Natural killer cell (primary cell): ENCODE data around the gene ARL5B. TPM values are rescaled to one million over a fixed set of nuclear protein-coding genes. Genes with fewer than 3 reads are reported as not detected.
"Not testable (repeated sequence)": the region's sequence is repeated elsewhere in the genome, so short reads cannot be mapped to it uniquely, and the experiment has no call there.

Experiments
- ATAC-seq, 3 donors: fragments of 150-1000 bp in 2 of 3; fragments of 200-7000 bp in 1 of 3; cut with Tn5 transposase; 1 replicate in 1 of 3; 2 replicates in 2 of 3; pipeline ENCODE4 v1.10.0; 2021; ENCODE audit warnings: mild to moderate bottlenecking in 2 of 3, moderate library complexity in 2 of 3
- DNase-seq, 2 donors: peaks; one replicate each; pipeline versions ENCODE4 v3.0.0 to v3.0.0-alpha.2; 2013 to 2021; ENCODE audit warnings: mixed read lengths in 1 of 2
- H3K27ac ChIP-seq: one replicate; pipeline ENCODE4 v1.5.1; 2013; ENCODE audit warnings: mild to moderate bottlenecking, low read length
- H3K27me3 ChIP-seq: one replicate; pipeline ENCODE4 v1.6.1; 2013; ENCODE audit warnings: low read length; ENCODE audit not compliant: control insufficient read depth, insufficient read depth
- H3K36me3 ChIP-seq: one replicate; pipeline ENCODE4 v1.6.1; 2013; ENCODE audit warnings: low read length; ENCODE audit not compliant: control insufficient read depth, insufficient read depth
- H3K4me1 ChIP-seq: one replicate; pipeline ENCODE4 v1.6.1; 2013; ENCODE audit warnings: low read length; ENCODE audit not compliant: control insufficient read depth, insufficient read depth
- H3K4me3 ChIP-seq: one replicate; pipeline ENCODE4 v1.5.1; 2013; ENCODE audit warnings: low read length
- H3K9me3 ChIP-seq: one replicate; pipeline ENCODE4 v1.6.1; 2013; ENCODE audit warnings: low read length; ENCODE audit not compliant: control insufficient read depth, insufficient read depth
- H3K27ac Mint-ChIP-seq, 2 donors: one replicate each; pipeline ENCODE4 v1.8.0; 2022; ENCODE audit warnings: mild to moderate bottlenecking in 2 of 2, mixed read lengths in 2 of 2, moderate library complexity in 1 of 2
- H3K27me3 Mint-ChIP-seq, 2 donors: one replicate each; pipeline ENCODE4 v1.8.0; 2022; ENCODE audit warnings: low read depth in 2 of 2, mixed read lengths in 2 of 2
- H3K36me3 Mint-ChIP-seq: one replicate; pipeline ENCODE4 v1.8.0; 2022; ENCODE audit warnings: mixed read lengths
- H3K4me1 Mint-ChIP-seq, 2 donors: one replicate each; pipeline ENCODE4 v1.8.0; 2022; ENCODE audit warnings: mixed read lengths in 2 of 2
- H3K4me3 Mint-ChIP-seq: one replicate; pipeline ENCODE4 v1.8.0; 2022; ENCODE audit warnings: mild to moderate bottlenecking, moderate library complexity, mixed read lengths
- H3K9me3 Mint-ChIP-seq, 2 donors: one replicate each; pipeline ENCODE4 v1.8.0; 2022; ENCODE audit warnings: mixed read lengths in 2 of 2
- WGBS: methylation state at CpG from one replicate; pipeline ENCODE4 v1.1.7; 2013; ENCODE audit warnings: missing lambda C conversion rate; ENCODE audit not compliant: insufficient coverage; 5-methylcytosine and 5-hydroxymethylcytosine counted together
- intact Hi-C: fragments of 100-400 bp; cut with micrococcal nuclease; formaldehyde crosslinking; loops from one replicate; pipeline ENCODE4 v1.14.2; 2022
- total RNA-seq, 4 donors: library from RNA; stranded (reverse); fragments of 120-200 nt in 1 of 4; gene quantifications; one replicate each; pipeline versions ENCODE4 v1.2.3 to v1.2.4, GENCODE V29; 2013 to 2022
- TF ChIP-seq, protein P1 (sequence below): fragments of 200-600 bp; IDR thresholded peaks from one replicate; pipeline ENCODE4 v1.8.0; 2022; ENCODE audit warnings: antibody characterized with exemption

ARL5B gene
- total RNA-seq, 3 donors from 2014 or later (not counting 1 experiment from before 2014, with no cell fraction given), result 19.1 to 25.9 (median 20.8) TPM

DNA sequence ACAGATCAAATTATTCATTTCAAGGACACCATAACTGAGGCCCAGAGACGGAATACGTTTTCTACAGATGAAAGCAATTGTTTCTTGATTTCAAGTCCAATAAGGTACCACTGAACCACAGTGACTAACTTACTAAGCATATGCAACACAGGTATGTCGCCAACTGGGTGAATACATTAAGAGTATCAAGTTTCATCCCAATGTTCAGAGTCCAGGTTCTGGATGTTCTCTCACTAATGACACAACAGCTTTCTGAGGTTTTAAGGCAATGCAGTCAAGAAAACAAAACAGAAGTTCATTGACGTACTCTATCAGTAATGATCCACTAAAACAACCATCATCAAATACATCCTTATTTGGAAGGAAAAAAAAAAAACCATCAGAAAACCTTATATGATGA is 43.6 kb upstream of the ARL5B start:
- H3K9me3 Mint-ChIP-seq, result no peaks in the 10 kb centered on the region
- H3K4me1 ChIP-seq, result no peaks in the 10 kb centered on the region
- H3K27me3 ChIP-seq, result no peaks in the 10 kb centered on the region
- peaks cover 12% of the 10 kb centered on the region for H3K36me3 Mint-ChIP-seq
- H3K36me3 ChIP-seq, result peaks cover 16% of the 10 kb centered on the region
- TF ChIP-seq, protein P1, sequence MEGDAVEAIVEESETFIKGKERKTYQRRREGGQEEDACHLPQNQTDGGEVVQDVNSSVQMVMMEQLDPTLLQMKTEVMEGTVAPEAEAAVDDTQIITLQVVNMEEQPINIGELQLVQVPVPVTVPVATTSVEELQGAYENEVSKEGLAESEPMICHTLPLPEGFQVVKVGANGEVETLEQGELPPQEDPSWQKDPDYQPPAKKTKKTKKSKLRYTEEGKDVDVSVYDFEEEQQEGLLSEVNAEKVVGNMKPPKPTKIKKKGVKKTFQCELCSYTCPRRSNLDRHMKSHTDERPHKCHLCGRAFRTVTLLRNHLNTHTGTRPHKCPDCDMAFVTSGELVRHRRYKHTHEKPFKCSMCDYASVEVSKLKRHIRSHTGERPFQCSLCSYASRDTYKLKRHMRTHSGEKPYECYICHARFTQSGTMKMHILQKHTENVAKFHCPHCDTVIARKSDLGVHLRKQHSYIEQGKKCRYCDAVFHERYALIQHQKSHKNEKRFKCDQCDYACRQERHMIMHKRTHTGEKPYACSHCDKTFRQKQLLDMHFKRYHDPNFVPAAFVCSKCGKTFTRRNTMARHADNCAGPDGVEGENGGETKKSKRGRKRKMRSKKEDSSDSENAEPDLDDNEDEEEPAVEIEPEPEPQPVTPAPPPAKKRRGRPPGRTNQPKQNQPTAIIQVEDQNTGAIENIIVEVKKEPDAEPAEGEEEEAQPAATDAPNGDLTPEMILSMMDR, result no peak
- no peak for DNase-seq
- H3K27me3 Mint-ChIP-seq, result no peaks in the 10 kb centered on the region
- no peaks in the 10 kb centered on the region for H3K9me3 ChIP-seq
- WGBS, result 100% methylated on average over 4 of the region's 4 CpGs
- ATAC-seq, result no peak
- no peak overlapping the region for H3K27ac Mint-ChIP-seq
- H3K4me3 Mint-ChIP-seq, result no peak overlapping the region
- no peak overlapping the region for H3K4me3 ChIP-seq
- H3K4me1 Mint-ChIP-seq, result no peaks in the 10 kb centered on the region
- H3K27ac ChIP-seq, result no peak overlapping the region
- intact Hi-C loops, result no loop called here

DNA sequence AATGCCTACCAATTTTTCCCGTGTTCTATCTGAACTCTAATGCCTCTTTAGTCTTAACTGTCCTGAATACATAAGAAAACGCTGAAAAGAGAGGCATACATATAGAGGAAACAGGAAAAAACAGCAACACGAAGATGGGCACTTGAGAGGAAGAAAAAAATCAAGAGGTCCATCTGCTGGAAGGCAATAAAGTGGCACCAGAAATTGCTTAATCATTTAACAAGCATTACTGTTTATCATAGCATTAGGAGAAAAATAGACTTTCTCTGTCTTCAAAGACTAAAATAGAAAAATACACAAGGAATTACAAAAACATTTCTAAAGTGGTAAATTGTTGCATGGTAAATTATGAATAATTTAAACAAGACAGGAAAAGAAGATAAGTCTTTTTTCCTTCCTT is 42.9 kb upstream of the ARL5B start:
- H3K4me3 ChIP-seq, result no peak overlapping the region
- H3K9me3 Mint-ChIP-seq, result no peaks in the 10 kb centered on the region
- intact Hi-C loops, result no loop called here
- no peak overlapping the region for H3K27ac Mint-ChIP-seq
- no peak overlapping the region for H3K4me3 Mint-ChIP-seq
- TF ChIP-seq, protein P1, result no peak
- DNase-seq (no peak), ATAC-seq (no peak)
- H3K4me1 ChIP-seq, result no peaks in the 10 kb centered on the region
- peaks cover 12% of the 10 kb centered on the region for H3K36me3 Mint-ChIP-seq
- no peaks in the 10 kb centered on the region for H3K27me3 Mint-ChIP-seq
- H3K27me3 ChIP-seq, result no peaks in the 10 kb centered on the region
- H3K27ac ChIP-seq, result no peak overlapping the region
- no peaks in the 10 kb centered on the region for H3K4me1 Mint-ChIP-seq
- no peaks in the 10 kb centered on the region for H3K9me3 ChIP-seq
- H3K36me3 ChIP-seq, result peaks cover 20% of the 10 kb centered on the region
- 54% methylated on average over 3 of the region's 3 CpGs for WGBS

DNA sequence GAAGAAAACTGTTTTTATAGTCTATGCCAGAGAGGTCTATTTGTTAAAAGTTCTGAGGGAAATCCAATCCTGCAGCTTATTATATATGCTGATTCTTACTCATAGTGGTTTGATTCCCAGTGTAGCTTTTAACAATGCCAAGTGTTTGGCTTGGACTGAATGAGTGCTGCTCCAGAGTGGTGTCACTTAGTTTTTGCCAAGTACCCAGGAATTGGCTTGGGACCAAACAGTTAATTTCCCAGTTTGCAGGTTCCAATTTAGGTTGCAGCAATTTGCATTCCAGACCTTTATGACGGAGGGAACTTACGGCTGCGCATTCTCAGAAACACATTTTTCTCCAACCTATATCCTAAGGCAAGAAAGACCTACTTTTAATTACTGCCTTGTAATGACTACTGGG is 40.2 kb upstream of the ARL5B start:
- H3K36me3 ChIP-seq, result peaks cover 17% of the 10 kb centered on the region
- H3K4me1 Mint-ChIP-seq, result no peaks in the 10 kb centered on the region
- intact Hi-C loops, result no loop called here
- H3K27me3 Mint-ChIP-seq, result no peaks in the 10 kb centered on the region
- no peaks in the 10 kb centered on the region for H3K9me3 Mint-ChIP-seq
- DNase-seq, result no peak
- no peaks in the 10 kb centered on the region for H3K4me1 ChIP-seq
- WGBS, result 95% methylated on average over 3 of the region's 3 CpGs
- H3K27ac Mint-ChIP-seq, result no peak overlapping the region
- no peak overlapping the region for H3K27ac ChIP-seq
- no peaks in the 10 kb centered on the region for H3K9me3 ChIP-seq
- TF ChIP-seq, protein P1, result no peak
- H3K4me3 Mint-ChIP-seq, result no peak overlapping the region
- no peak for ATAC-seq
- no peak overlapping the region for H3K4me3 ChIP-seq
- no peaks in the 10 kb centered on the region for H3K27me3 ChIP-seq
- peaks cover 5% of the 10 kb centered on the region for H3K36me3 Mint-ChIP-seq

DNA sequence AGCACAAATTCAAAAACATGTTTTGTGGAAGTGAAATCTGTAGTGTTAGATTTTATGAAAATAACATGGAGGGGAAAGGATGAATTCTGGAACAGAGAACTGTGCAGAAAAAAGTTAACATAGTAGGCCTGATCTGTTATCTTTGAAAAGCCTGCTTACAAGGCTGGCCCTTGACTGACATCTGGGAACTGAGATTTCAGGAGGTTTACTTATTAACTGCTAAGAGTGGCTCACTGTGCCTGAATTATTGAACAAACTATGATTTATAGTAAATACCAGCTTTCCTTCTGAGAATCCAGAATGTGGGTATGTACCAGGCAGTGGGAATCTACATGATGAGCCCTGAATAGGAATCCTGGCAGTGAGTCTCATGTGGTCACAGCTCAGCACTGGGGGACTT is 38.4 kb upstream of the ARL5B start:
- intact Hi-C loops, result no loop called here
- Mint-ChIP-seq H3K27me3 (no peaks in the 10 kb centered on the region), H3K27ac (no peak overlapping the region), H3K4me3 (no peak overlapping the region), H3K4me1 (no peaks in the 10 kb centered on the region), H3K36me3 (peaks cover 5% of the 10 kb centered on the region), H3K9me3 (no peaks in the 10 kb centered on the region)
- Histone ChIP-seq H3K4me1 (no peaks in the 10 kb centered on the region), H3K4me3 (no peak overlapping the region), H3K9me3 (no peaks in the 10 kb centered on the region), H3K27ac (no peak overlapping the region), H3K27me3 (no peaks in the 10 kb centered on the region), H3K36me3 (peaks cover 13% of the 10 kb centered on the region)
- TF ChIP-seq, protein P1, result no peak
- DNase-seq (no peak), ATAC-seq (no peak)

DNA sequence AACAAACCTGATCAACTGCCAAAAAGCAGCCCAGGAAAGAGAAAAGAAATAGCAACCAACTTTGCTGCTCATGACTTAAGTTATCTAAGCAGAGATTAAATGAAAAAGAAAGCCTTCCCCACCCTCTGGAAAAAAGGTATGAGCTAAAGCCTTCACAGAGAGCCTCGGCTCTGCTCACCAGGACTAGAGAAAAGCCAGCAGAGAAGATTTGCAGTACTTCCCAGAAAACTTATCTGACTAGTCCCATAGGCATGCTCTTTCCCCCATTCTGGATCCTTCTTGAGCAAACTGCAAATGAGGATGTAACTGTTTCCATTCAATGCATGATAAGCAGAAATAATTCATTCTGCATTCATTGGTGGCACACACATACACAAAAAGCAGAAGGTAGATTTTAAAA is 35.6 kb upstream of the ARL5B start:
- 100% methylated on average over 1 of the region's 1 CpG for WGBS
- H3K27ac Mint-ChIP-seq, result not testable (repeated sequence)

More for the DNA sequence above, 35.6 kb upstream of the ARL5B start:
- H3K9me3 Mint-ChIP-seq, H3K27ac ChIP-seq, intact Hi-C loops, H3K36me3 Mint-ChIP-seq, H3K9me3 ChIP-seq, H3K4me3 ChIP-seq, H3K27me3 ChIP-seq, H3K4me1 ChIP-seq, DNase-seq, ATAC-seq, H3K27me3 Mint-ChIP-seq, H3K4me3 Mint-ChIP-seq: not testable (repeated sequence)
- peaks cover 12 to 18% of the 10 kb centered on the region in 2 donors for H3K4me1 Mint-ChIP-seq
- H3K36me3 ChIP-seq, result peaks cover 11% of the 10 kb centered on the region
